NB4 (cell line): ENCODE measurements around the gene VDR.

ENCODE experiments used
- POLR2A ChIP-seq: IDR thresholded peaks from 2 replicates; pipeline ENCODE4 v1.6.1; 2011; ENCODE audit warnings: mild to moderate bottlenecking; ENCODE audit not compliant: insufficient read length; ENCODE audit errors: extremely low read depth
- TF ChIP-seq, protein P1 (sequence below): IDR thresholded peaks from one replicate; pipeline ENCODE4 v1.5.1; 2012; ENCODE audit warnings: low read depth, low read length

DNA sequence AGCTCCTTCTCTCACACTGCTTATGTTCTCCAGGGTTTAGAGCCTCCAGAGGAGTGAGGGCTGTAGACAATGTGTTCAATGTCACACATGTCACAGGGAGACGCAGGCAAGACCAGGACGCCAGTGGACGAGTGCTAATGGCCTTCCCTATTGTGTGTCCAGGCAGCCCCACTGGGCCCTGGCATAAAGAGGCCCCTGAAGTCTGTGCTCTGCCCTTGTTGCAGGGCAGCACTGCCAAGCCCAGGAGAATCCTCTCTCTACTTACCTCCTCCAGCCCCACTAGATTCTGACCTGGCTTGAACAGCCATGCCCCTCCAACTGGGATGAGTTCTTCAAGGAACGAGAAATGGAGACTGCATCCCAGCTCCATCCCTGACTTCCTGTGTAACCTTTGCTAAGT, 33.8 kb upstream of the VDR start:
- TF ChIP-seq POLR2A = no peak
- TF ChIP-seq, protein P1, sequence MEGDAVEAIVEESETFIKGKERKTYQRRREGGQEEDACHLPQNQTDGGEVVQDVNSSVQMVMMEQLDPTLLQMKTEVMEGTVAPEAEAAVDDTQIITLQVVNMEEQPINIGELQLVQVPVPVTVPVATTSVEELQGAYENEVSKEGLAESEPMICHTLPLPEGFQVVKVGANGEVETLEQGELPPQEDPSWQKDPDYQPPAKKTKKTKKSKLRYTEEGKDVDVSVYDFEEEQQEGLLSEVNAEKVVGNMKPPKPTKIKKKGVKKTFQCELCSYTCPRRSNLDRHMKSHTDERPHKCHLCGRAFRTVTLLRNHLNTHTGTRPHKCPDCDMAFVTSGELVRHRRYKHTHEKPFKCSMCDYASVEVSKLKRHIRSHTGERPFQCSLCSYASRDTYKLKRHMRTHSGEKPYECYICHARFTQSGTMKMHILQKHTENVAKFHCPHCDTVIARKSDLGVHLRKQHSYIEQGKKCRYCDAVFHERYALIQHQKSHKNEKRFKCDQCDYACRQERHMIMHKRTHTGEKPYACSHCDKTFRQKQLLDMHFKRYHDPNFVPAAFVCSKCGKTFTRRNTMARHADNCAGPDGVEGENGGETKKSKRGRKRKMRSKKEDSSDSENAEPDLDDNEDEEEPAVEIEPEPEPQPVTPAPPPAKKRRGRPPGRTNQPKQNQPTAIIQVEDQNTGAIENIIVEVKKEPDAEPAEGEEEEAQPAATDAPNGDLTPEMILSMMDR = no peak
